ENCODE results near the gene PCDHA2.
"Not testable (repeated sequence)": the region's sequence is repeated elsewhere in the genome, so short reads cannot be mapped to it uniquely, and the experiment has no call there.

Gene PCDHA2

GRCh38 chr5:140787422-140787821 is 7.2 kb upstream of the PCDHA2 start:
- not testable (repeated sequence) for H3K27ac ChIP-seq (replicated peaks)
- peak; percentile 21 for TF ChIP-seq REST (IDR thresholded peaks at IDR 0.05; ENCODE audit: insufficient replicate concordance, low read depth)

GRCh38 chr5:140787849-140788504 is 6.7 kb upstream of the PCDHA2 start:
- not testable (repeated sequence) for H3K27me3 ChIP-seq (ENCODE audit: insufficient read depth, poor library complexity, severe bottlenecking); DNase-seq (ENCODE audit: low read depth in 1 of 2, low spot score in 1 of 2); H3K4me3 ChIP-seq (replicated peaks; ENCODE audit: insufficient read depth, low read length); H3K27ac ChIP-seq (replicated peaks)

More at GRCh38 chr5:140787422-140787821, 7.2 kb upstream of the PCDHA2 start:
- not testable (repeated sequence) for H3K27me3 ChIP-seq (ENCODE audit: insufficient read depth, poor library complexity, severe bottlenecking); H3K4me3 ChIP-seq (replicated peaks; ENCODE audit: insufficient read depth, low read length); DNase-seq (ENCODE audit: low read depth in 1 of 2, low spot score in 1 of 2)

- peak; percentile 73 to 90 for DNase-seq (ENCODE audit: low read depth in 1 of 2, low spot score in 1 of 2)
- H3K27ac ChIP-seq (replicated peaks), result peak overlapping the region; percentile 61
- no peak overlapping the region for H3K4me3 ChIP-seq (replicated peaks; ENCODE audit: insufficient read depth, low read length)
- no peak for TF ChIP-seq POLR2AphosphoS5 (IDR thresholded peaks at IDR 0.05; ENCODE audit: low read depth)
- no peak for TF ChIP-seq GABPA (IDR thresholded peaks at IDR 0.05; ENCODE audit: low read depth)
- TF ChIP-seq REST (IDR thresholded peaks at IDR 0.05; ENCODE audit: insufficient replicate concordance, low read depth), result no peak
- TF ChIP-seq SPI1 (IDR thresholded peaks at IDR 0.05; ENCODE audit: borderline replicate concordance, low read depth), result no peak
- TF ChIP-seq CTCF (IDR thresholded peaks at IDR 0.05; ENCODE audit: insufficient read depth, low read length), result no peak
- H3K27me3 ChIP-seq (ENCODE audit: insufficient read depth, poor library complexity, severe bottlenecking), result no peaks in the 10 kb centered on the region
Measured at GRCh38 chr5:140791089-140791488, 3.6 kb upstream of the PCDHA2 start.

GRCh38 chr5:140795259-140795641 is 598 bp downstream of the PCDHA2 start:
- Histone ChIP-seq H3K27me3 (ENCODE audit: insufficient read depth, poor library complexity, severe bottlenecking) (no peaks in the 10 kb centered on the region), H3K4me3 (replicated peaks; ENCODE audit: insufficient read depth, low read length) (no peak overlapping the region), H3K27ac (replicated peaks) (no peak overlapping the region)
- no peak for DNase-seq (ENCODE audit: low read depth in 1 of 2, low spot score in 1 of 2)
- TF ChIP-seq POLR2AphosphoS5 (IDR thresholded peaks at IDR 0.05; ENCODE audit: low read depth) (no peak), CTCF (IDR thresholded peaks at IDR 0.05; ENCODE audit: insufficient read depth, low read length) (no peak), GABPA (IDR thresholded peaks at IDR 0.05; ENCODE audit: low read depth) (no peak), REST (IDR thresholded peaks at IDR 0.05; ENCODE audit: insufficient replicate concordance, low read depth) (no peak), SPI1 (IDR thresholded peaks at IDR 0.05; ENCODE audit: borderline replicate concordance, low read depth) (no peak)

Data from HL-60 (cell line).